ENCODE measurements around the gene TCF4. TPM values are rescaled to one million over a fixed set of nuclear protein-coding genes. Genes with fewer than 3 reads are reported as not detected.

TCF4 gene
- total and polyA plus RNA-seq, 9 donors: 50.9 to 167 (median 116) TPM

DNA sequence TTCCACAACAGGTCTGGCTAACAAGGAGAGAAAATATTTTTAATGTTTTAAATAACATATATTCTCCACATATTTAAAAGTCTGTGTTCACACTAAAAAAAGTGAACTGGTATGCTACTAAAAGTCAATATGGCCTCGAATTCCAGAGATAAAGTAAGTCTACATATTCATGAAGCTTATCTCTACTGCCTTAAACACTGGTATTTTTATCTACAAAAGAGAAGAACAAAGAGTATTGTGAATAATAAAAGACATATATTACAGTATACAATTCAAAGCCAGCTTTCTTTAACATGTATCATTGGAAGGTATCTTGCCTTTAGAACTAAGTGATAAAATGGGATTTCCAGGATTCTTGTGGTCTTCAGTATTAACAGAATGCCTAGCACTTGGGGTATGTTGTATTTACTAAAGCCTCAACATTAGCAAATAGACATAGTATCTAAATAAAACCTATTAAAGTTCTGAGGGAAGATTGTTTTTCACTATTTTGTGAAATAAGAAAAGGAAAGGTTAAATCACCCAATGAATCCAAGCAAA is 325.9 kb downstream of the TCF4 start:
- WGBS (ENCODE audit: insufficient coverage): no CpG with 5 or more reads among the region's 1 CpG
- Histone ChIP-seq H3K27ac (ENCODE audit: low read length) (no peak overlapping the region), H3K27me3 (ENCODE audit: control insufficient read depth, insufficient read depth, low read length) (no peaks in the 10 kb centered on the region), H3K9me3 (replicated peaks; ENCODE audit: control insufficient read depth, low read depth, low read length) (no peaks in the 10 kb centered on the region), H3K36me3 (ENCODE audit: control insufficient read depth, insufficient read depth, low read length) (peaks cover 49% of the 10 kb centered on the region), H3K4me1 (ENCODE audit: control insufficient read depth, insufficient read depth, low read length) (peaks cover 5% of the 10 kb centered on the region), H3K4me3 (ENCODE audit: low read length) (no peak overlapping the region)
- no peak for DNase-seq

DNA sequence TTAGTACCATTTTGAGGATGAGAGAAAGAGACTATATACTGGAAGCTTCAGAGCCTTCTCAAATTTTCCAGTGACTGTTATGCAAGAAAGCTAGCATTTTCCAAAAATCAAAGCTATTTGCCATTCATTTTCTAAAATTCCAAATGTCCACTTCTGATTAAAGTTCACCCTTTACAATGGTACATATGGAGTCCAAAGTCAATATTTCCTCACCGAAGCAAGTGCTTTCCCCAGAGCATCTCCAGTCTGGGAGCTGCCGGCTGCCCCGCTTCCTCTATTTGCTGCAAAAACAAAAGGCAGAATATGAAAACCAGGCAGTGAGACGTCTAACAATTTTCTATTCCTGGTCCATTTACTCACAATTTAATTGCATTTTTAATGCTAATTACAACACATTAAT is 326.7 kb downstream of the TCF4 start:
- no peaks in the 10 kb centered on the region for H3K27me3 ChIP-seq (ENCODE audit: control insufficient read depth, insufficient read depth, low read length)
- H3K4me1 ChIP-seq (ENCODE audit: control insufficient read depth, insufficient read depth, low read length): peaks cover 4% of the 10 kb centered on the region
- H3K27ac ChIP-seq (ENCODE audit: low read length): no peak overlapping the region
- no peak for DNase-seq
- 51% methylated on average over 2 of the region's 4 CpGs for WGBS (ENCODE audit: insufficient coverage)
- H3K4me3 ChIP-seq (ENCODE audit: low read length): no peak overlapping the region
- H3K9me3 ChIP-seq (replicated peaks; ENCODE audit: control insufficient read depth, low read depth, low read length): no peaks in the 10 kb centered on the region
- H3K36me3 ChIP-seq (ENCODE audit: control insufficient read depth, insufficient read depth, low read length): peaks cover 50% of the 10 kb centered on the region

DNA sequence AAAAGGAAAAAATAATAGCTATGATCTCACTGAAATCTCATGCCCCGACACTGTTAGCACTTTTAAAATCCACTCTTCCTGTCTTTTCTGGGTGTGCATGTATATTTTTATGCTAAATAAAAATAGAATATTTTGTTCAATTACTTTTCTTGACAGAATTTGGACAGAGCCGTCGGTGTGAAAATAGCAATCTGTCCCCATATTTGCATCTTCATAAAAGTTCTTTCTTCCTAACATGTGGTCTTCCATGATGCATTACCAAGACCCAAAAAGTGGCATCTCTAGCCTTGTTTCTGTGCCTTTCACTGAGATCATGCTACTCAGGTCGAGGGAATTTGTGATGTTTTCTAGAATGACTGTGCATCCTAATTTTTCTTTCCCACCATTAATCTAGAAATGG is 329.9 kb downstream of the TCF4 start:
- Histone ChIP-seq H3K27ac (ENCODE audit: low read length) (no peak overlapping the region), H3K27me3 (ENCODE audit: control insufficient read depth, insufficient read depth, low read length) (no peaks in the 10 kb centered on the region), H3K4me3 (ENCODE audit: low read length) (no peak overlapping the region), H3K4me1 (ENCODE audit: control insufficient read depth, insufficient read depth, low read length) (no peaks in the 10 kb centered on the region), H3K9me3 (replicated peaks; ENCODE audit: control insufficient read depth, low read depth, low read length) (peaks cover 3% of the 10 kb centered on the region), H3K36me3 (ENCODE audit: control insufficient read depth, insufficient read depth, low read length) (peaks cover 59% of the 10 kb centered on the region)
- no CpG with 5 or more reads among the region's 4 CpGs for WGBS (ENCODE audit: insufficient coverage)
- no peak for DNase-seq

DNA sequence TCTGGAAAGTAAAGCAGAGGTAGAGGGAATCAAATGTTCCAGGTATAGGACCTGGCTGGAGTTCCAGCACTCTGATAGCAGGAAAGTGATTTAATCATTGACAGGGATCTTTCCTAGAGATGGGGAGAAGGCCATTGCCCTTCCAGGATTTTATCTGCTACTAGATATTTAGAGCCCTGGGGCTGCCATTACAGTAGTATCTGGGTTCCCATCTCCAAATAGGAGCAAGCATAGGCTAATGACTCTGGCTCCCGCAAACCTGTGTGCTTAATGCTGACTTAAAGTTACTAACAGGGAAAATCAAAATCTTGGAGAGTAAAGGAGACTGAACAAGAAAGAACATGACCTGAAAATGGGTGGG is 331.1 kb downstream of the TCF4 start:
- DNase-seq: no peak
- 83% methylated on average over 1 of the region's 1 CpG for WGBS (ENCODE audit: insufficient coverage)
- no peak overlapping the region for H3K4me3 ChIP-seq (ENCODE audit: low read length)
- H3K27ac ChIP-seq (ENCODE audit: low read length): no peak overlapping the region
- H3K36me3 ChIP-seq (ENCODE audit: control insufficient read depth, insufficient read depth, low read length): peaks cover 61% of the 10 kb centered on the region
- no peaks in the 10 kb centered on the region for H3K27me3 ChIP-seq (ENCODE audit: control insufficient read depth, insufficient read depth, low read length)
- H3K9me3 ChIP-seq (replicated peaks; ENCODE audit: control insufficient read depth, low read depth, low read length): peaks cover 3% of the 10 kb centered on the region
- H3K4me1 ChIP-seq (ENCODE audit: control insufficient read depth, insufficient read depth, low read length): peaks cover 2% of the 10 kb centered on the region

DNA sequence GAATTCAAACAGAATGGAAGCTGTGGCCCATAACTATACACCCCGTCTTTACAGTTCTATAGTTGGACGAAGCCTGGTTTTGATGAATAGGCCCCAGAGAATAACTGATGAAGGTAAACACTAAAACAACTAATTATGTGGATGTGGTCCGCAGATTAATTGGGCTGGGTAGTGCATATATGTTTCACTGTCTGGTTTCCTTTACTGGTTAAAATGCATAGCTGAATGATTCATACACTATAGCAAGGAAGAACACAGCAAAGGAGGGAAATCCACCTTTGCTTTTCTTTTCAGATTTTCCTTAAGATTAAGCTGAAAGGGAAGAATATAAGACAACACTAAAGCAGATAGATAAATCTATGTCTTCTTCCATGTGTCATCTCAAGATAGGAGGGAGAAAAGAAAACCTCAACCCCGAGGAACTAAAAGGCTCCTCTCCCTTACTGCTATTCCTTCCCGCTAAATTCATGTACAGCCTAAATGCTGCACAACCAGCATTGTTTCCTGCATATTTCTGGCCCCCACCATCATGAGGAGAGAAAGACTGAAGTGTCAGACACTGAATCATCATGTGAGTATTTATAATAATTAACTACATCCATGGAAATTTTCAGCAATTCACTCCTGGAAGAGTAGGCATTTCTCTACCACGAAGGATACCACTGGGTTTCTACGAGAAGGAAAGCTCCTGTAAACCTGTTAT is 331.6 kb downstream of the TCF4 start:
- Histone ChIP-seq H3K9me3 (replicated peaks; ENCODE audit: control insufficient read depth, low read depth, low read length) (peaks cover 3% of the 10 kb centered on the region), H3K4me1 (ENCODE audit: control insufficient read depth, insufficient read depth, low read length) (peaks cover 5% of the 10 kb centered on the region), H3K36me3 (ENCODE audit: control insufficient read depth, insufficient read depth, low read length) (peaks cover 60% of the 10 kb centered on the region), H3K27ac (ENCODE audit: low read length) (no peak overlapping the region), H3K27me3 (ENCODE audit: control insufficient read depth, insufficient read depth, low read length) (no peaks in the 10 kb centered on the region), H3K4me3 (ENCODE audit: low read length) (no peak overlapping the region)
- DNase-seq: no peak
- 100% methylated on average over 1 of the region's 7 CpGs for WGBS (ENCODE audit: insufficient coverage)

DNA sequence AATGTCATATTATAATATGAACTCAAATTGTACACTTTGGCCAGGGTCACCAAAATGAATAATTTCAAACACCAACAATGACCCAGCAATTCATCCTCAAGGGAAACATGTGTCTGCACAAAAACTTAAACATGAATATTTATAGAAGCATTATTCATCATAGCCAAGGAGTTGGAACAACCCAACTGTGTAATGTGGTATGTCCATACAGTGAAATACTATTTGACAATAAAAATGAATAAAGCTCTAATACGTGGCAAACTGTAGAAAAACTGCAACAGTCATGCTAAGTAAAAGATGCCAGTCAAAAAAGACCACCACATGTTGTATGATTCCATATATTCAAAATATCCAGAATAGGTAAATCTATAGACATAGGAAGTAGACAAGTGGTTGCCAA is 334.2 kb downstream of the TCF4 start:
- WGBS (ENCODE audit: insufficient coverage): no CpG with 5 or more reads among the region's 1 CpG
- Histone ChIP-seq H3K4me1 (ENCODE audit: control insufficient read depth, insufficient read depth, low read length) (peaks cover 7% of the 10 kb centered on the region), H3K27me3 (ENCODE audit: control insufficient read depth, insufficient read depth, low read length) (no peaks in the 10 kb centered on the region), H3K27ac (ENCODE audit: low read length) (no peak overlapping the region), H3K4me3 (ENCODE audit: low read length) (no peak overlapping the region), H3K9me3 (replicated peaks; ENCODE audit: control insufficient read depth, low read depth, low read length) (peaks cover 3% of the 10 kb centered on the region), H3K36me3 (ENCODE audit: control insufficient read depth, insufficient read depth, low read length) (peaks cover 56% of the 10 kb centered on the region)
- no peak for DNase-seq

DNA sequence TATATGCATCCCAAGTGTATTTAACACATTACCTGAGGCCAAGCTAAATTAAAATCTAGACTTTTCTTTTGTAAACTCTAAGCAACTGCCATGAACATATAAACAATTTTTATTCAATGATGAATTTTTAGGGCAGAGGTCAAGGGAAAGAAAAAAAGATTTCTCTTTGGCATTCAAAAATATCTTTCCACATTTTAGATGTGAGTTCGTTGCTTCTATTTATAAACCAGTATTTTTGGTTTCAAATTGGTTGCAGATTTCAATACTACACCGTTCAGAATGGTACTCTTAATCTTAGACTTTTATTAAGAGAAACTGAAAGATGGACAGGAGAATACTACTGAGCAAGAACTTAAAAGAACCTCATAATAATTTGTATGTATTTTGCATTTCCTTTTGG is 335.1 kb downstream of the TCF4 start:
- peaks cover 54% of the 10 kb centered on the region for H3K36me3 ChIP-seq (ENCODE audit: control insufficient read depth, insufficient read depth, low read length)
- H3K27ac ChIP-seq (ENCODE audit: low read length): peak overlapping the region; percentile 87
- no peaks in the 10 kb centered on the region for H3K27me3 ChIP-seq (ENCODE audit: control insufficient read depth, insufficient read depth, low read length)
- peak; percentile 64 for DNase-seq
- peaks cover 3% of the 10 kb centered on the region for H3K9me3 ChIP-seq (replicated peaks; ENCODE audit: control insufficient read depth, low read depth, low read length)
- no CpG with 5 or more reads among the region's 2 CpGs for WGBS (ENCODE audit: insufficient coverage)
- no peak overlapping the region for H3K4me3 ChIP-seq (ENCODE audit: low read length)
- H3K4me1 ChIP-seq (ENCODE audit: control insufficient read depth, insufficient read depth, low read length): peaks cover 7% of the 10 kb centered on the region

DNA sequence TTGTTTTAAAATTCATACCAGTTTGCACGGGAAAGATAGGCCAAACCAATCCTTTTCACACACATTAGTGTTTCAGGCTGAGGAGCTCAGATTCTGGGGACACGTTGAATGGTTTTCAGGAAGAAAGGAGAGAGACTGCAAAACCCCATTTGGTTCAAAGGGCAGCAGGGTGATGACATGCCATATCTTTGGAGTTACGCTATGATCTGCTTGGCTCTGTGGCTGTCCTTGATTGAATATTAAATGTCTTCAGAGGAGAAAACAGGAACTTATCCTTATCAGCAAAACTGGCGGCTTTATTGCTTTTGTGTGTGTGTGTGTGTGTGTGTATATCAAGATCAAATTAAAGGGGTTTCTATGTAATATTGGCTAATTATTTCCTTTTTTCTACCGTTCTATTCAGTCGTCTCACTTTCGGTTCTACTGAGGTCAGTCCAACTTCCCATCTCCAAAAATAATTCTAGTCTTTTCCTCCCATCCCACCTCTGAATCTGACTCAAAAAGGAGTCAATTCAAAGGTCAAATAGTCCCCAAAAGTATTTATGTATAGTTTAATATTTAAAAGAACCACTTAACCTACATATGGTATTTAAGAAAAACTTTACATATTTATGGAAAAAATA is 335.8 kb downstream of the TCF4 start:
- no CpG with 5 or more reads among the region's 7 CpGs for WGBS (ENCODE audit: insufficient coverage)
- DNase-seq: no peak
- Histone ChIP-seq H3K9me3 (replicated peaks; ENCODE audit: control insufficient read depth, low read depth, low read length) (peaks cover 3% of the 10 kb centered on the region), H3K27ac (ENCODE audit: low read length) (peak overlapping the region; percentile 87), H3K27me3 (ENCODE audit: control insufficient read depth, insufficient read depth, low read length) (no peaks in the 10 kb centered on the region), H3K4me1 (ENCODE audit: control insufficient read depth, insufficient read depth, low read length) (peaks cover 7% of the 10 kb centered on the region), H3K36me3 (ENCODE audit: control insufficient read depth, insufficient read depth, low read length) (peaks cover 58% of the 10 kb centered on the region), H3K4me3 (ENCODE audit: low read length) (no peak overlapping the region)

DNA sequence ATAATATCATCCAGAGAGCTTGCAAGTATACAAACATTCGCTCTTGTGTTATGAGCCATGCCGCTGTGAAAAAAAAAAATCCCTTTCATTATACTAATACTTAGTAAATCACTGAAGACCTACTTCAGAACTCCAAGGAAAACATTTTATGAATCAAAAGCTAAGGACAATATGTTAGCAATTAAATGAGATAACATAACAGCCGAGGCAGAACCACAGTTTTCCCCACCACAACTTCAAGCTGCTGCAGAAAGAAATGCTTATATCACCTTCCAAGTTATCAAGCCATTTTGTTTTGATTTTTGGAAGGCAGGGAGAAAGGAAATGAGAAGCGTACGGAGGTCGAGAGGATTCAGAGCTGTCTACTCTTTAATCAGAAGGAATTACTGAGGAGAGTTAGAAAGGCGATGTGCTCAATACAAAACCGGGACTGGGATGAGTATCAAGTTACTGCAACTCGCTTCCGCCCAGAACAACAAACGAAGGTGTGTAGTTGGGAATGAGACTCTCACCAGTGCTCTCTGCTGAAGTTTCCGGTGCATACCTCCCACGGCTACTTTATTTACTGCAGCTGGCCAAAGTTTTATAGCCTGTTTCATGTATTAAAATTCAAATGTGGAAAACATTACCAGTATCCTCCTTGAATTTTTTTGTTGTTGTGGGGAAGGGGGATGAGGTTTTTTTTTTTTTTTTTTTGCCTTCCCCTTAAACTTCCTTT is 336.6 kb downstream of the TCF4 start:
- peak overlapping the region; percentile 87 for H3K27ac ChIP-seq (ENCODE audit: low read length)
- peak; percentile 90 for DNase-seq
- WGBS (ENCODE audit: insufficient coverage): 16% methylated on average over 8 of the region's 13 CpGs
- peaks cover 12% of the 10 kb centered on the region for H3K4me1 ChIP-seq (ENCODE audit: control insufficient read depth, insufficient read depth, low read length)
- H3K36me3 ChIP-seq (ENCODE audit: control insufficient read depth, insufficient read depth, low read length): peaks cover 55% of the 10 kb centered on the region
- peaks cover 3% of the 10 kb centered on the region for H3K9me3 ChIP-seq (replicated peaks; ENCODE audit: control insufficient read depth, low read depth, low read length)
- H3K4me3 ChIP-seq (ENCODE audit: low read length): no peak overlapping the region
- H3K27me3 ChIP-seq (ENCODE audit: control insufficient read depth, insufficient read depth, low read length): no peaks in the 10 kb centered on the region

DNA sequence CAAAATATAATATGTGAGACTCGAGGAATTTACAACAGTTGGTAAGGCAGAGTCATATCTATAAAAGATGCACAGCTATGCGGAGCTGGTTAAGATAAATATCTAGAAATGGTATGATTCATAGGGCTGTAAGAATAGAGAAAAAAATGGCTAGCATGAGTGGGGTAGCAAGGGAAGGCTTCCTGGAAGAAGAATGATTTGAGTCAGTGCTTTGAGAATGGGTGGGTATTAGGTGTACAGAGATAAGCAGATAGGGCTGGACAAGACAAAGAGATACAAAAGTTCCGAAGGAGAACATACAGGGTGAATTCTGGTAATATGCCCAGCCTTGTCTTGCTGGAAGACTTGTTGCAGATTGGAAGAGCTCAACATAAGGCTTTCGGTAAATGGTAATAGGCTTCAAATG is 337.2 kb downstream of the TCF4 start:
- Histone ChIP-seq H3K36me3 (ENCODE audit: control insufficient read depth, insufficient read depth, low read length) (peaks cover 50% of the 10 kb centered on the region), H3K27me3 (ENCODE audit: control insufficient read depth, insufficient read depth, low read length) (no peaks in the 10 kb centered on the region), H3K9me3 (replicated peaks; ENCODE audit: control insufficient read depth, low read depth, low read length) (peaks cover 3% of the 10 kb centered on the region), H3K4me1 (ENCODE audit: control insufficient read depth, insufficient read depth, low read length) (peaks cover 12% of the 10 kb centered on the region), H3K4me3 (ENCODE audit: low read length) (no peak overlapping the region), H3K27ac (ENCODE audit: low read length) (peak overlapping the region; percentile 87)
- DNase-seq: peak; percentile 51
- 74% methylated on average over 3 of the region's 4 CpGs for WGBS (ENCODE audit: insufficient coverage)
